HG02884 (cell line): Measurements from ENCODE around the gene MCM9.
A peak's percentile ranks its signal among the peaks of the same experiment; 100 is the strongest.

ENCODE experiments used
- ATAC-seq: cut with Tn5 transposase; IDR thresholded peaks from one replicate; pipeline ENCODE4 v1.9.1; 2021; ENCODE audit warnings: mild to moderate bottlenecking, moderate library complexity; ENCODE audit not compliant: unreplicated experiment

MCM9 gene

DNA sequence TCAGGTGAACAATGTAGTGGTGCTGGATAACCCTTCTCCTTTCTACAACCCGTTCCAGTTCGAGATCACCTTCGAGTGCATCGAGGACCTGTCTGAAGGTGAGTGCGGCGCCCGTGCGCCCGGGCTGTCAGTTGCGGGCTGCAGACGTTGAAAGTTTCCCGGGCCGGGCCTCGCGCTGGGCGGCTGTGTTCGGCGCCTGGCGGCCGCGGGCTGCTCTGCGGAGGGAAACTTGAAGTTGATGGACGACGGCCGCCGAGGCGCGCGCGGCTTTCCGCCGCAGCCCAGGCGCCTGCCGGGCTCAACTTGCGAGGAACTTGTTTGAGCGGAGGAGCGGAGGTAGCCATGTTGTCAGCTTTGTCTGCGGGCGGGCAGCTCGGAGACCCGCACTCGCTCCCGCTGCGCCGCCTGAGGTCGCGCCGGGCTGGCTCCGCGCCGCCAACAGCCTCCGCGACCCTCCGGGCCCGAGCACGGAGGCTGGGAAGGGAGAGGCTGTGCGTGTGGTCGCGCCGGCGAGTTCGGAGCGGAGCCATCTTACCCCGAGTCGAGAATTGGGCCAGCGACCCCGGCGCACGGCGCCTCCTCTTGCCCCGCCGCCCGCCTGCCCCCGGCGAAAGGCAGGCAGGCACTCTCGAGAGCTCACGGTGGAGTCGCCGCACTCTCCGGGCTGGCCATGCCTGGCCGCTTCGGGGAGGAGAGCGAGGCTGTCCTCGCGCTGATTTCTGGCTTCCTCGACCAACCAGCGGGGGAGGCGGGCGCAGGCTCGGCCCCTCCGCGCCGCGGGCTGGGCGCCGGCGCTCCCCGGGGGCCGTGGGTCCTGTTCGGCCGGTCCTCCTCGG is 40.3 kb downstream of the MCM9 start:
- peak; percentile 28 for ATAC-seq

DNA sequence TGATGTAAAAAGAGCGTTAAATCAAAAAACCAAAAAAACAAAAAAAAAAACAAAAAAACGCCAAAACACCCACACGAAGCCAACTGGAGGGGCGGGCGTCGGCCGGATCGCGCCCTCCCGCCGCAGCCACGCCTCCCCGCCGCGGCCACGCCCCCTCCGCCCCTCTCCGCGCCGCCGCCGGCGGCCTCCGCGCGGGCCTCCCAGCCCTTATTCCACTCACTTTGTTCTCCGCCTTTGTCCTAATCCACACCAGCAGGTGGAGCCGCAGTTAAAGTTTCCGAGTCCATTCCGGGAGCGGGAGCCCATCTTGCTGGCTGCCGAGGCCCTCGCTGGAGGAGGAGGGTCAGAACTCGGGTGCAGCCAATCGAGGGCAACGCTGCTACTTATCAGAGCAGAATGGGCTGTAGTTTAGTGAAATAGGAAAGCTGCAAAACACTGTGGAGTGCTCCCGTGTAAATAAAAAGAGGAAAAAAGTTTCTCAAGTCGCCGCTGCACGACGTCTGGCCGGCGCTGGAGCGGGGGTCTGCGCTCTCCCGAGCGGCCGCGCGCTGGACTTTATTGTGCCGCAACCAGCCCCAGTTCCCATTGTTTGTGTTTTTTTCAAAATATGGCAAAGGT is 41.0 kb downstream of the MCM9 start, which contains the start of gene ASF1A:
TSS of gene ASF1A (plus strand) at position 346 of the 618 bp plus-strand sequence. CDS start at position 608, 262 bp downstream.
- peak; percentile 58 for ATAC-seq

DNA sequence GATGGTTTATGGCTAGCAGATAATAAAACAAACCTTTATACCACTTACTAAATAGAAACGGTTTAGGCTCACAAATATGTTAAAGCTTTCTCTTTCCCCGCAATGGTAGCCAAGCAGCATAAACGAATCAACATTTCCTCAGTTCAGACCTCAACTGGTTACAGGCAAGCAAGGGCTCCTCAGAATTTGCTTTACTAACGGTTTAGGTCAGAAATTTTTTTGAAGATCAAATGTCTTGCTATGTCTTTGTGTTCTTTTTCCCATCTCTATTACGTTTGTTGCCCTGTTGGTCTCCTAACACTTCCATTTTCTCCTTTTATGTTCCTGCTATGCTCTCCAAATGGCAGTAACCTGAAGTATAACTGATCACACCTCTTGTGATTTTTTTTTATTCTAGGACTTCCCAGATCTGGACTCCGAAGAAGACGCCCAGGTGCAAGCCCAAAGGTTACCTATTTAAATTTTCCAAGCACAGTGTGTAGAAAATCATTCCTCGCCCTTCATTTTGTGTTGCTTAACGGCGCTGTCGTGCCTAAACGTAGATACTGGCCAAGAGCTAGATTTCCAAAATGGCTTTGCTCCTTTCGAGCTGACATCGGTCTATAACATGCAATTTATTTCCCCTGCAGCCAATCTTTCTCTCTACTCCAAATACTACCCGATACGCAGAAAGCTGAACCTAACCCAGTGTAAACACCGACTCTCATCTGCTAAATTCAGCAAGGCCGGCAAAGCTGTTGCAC is 41.7 kb downstream of the MCM9 start:
- peak; percentile 14 for ATAC-seq

DNA sequence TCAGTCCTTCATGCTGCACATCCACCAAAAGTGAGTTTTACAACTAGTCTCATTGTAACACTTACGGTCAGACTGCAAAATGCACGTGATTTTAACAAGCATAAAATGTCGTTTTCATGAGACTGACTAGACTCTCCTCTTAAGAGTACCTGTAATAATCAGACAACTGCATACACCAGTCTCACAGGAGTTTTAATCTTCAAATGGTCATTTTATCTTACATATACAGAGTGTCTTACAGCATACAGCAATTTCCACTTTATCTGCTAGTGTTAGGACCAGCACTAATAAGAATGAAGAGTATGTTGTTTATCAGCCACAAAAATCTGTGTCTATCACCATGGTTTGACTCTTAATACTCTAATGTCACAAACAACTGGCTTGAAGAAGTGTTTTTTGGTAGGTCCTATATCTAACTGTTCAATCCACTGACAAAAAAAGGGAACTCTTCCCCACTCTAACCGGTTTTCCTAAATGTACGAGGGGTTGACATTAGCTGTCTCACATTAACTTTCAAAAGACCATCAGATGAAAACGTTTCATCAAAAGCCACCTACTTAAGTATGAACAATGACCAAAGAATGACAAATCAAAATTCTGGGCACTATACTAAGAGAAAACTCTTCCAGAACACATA is 42.5 kb downstream of the MCM9 start:
- ATAC-seq = no peak

DNA sequence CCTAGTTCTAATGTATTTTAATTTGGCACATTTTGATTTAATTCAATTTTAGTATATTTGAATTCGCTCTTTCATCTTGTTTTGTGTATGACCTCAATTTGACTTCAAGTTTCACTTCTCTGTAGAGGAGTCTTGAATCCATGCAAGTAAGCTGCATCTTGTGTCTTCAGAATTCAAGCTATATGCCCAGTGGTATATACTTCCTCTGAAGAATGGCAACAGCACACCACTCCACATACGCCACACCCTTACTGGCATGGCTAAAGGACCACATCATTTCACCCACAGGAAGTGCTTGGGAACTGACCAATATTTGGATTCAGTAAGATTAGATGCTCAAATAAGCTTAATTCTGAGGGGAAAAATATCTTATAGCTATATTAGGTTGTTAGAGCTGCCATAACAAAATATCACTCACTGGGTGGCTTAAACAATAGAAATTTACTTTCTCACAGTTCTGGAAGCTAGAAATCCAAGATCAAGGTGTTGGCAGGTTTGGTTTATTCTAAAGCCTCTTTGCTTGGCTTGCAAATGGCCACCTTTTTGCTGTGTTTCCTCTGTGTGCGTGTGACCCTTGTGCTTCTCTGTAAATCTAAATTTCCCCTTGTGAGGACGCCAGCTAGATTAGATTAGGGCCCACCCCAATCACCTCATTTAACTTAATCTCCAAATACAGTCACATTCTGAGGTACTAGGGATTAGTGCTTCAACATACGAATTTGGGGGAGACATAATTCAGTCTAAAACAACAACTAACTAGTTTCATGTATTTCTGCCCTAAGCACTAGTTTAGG is 43.8 kb downstream of the MCM9 start:
- ATAC-seq = peak; percentile 17

DNA sequence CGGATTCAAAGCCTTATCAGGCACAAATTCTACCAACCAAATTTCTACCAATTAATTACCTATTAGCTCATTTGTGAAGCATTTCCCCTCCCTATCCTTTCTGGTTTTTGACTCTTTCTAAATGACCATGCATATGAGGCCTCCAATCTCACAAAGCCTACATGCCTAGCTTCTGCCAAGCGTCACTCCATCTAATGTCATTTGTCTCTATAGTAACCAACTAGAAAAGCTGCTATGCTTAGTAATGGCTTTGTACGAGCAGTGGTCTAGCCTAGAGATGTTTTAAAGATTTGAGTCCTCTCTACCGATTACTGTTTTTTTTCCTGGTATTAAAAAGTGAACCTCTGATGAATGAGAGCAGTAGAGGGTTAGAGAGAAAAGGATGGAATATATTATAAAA is 45.8 kb downstream of the MCM9 start:
- no peak for ATAC-seq

DNA sequence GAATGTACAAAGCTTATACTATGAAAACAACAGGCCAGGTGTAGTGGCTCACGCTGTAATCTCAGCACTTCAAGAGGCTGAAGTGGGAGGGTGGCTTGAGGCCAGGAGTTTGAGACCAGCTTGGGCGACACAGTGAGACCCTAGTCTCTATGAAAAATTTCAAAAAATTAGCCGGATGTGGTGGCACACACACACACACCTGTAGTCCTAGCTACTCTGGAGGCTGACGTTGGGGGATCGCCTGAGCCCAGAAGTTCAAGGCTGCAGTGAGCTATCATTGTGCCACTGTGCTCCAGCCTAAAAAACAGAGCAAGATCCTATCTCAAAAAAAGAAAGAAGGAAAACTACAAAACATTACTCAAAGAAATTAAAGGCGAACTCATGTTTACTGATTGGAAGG is 48.3 kb downstream of the MCM9 start:
- no peak for ATAC-seq

DNA sequence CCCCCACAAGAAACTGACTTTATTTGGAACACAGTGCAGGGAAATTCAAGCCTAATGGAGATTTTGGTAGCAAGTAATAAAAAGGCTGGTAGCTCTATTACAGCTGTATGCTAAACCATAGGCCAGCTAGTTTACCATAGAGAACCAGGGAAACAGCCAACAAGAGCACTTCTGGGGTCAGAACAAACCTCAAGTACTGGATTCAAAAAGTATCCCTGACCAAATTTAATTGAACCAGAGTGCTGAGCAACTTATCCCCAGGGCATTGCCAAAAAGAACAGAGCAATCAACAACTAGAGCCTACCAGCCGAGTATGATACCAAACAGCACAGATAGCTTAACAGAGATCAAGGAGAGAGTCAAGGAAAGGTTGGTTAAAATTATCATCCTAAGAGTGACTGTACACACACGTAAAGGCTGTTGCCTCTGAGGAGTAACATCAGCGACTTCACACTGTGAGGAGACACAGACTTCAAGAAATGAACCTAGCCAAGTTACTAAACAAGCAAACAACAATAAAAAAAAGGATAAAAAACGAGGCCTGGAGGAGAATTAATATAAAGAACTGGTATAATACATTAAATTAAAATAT is 52.5 kb downstream of the MCM9 start:
- ATAC-seq = no peak

DNA sequence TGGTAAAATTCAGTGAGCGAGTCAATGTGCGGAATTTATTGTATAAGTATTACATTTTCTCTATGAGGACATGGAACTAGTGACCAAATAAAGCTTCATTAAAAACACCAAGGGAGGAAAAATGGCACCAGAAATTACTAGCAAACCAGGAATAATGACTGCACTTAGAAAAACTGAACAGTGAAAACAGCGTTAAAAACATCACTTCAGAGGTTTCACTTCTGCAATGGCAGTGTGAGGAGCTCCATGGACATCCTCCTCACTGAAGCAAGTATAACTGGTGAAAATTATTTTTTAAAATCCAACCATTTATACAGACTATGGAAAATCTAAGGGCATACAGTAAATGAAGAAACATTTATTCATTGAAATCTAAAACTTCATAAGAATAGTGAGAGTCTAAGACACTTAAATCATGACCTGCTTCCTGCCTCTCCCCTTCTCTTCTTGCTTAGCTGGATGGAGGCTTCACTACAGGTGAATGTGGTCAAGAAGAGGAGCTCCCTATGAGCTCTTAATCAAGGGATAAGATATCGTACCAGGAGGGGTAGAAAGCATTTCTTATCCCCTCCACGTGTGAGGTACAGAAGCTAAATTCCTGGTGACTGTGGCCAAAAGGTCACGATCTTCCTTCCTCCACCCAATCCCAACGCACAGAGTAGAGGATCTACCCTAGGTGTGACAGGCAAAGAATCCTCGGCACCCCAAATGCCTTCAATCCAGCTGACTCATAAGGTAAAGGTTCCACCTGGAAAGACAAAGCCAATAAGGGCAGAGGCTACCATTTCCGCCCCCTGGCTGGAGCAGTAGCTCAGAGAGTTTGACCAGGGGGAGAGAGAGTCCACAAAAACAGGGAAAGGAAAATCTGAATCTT is 53.3 kb downstream of the MCM9 start:
- peak; percentile 85 for ATAC-seq

DNA sequence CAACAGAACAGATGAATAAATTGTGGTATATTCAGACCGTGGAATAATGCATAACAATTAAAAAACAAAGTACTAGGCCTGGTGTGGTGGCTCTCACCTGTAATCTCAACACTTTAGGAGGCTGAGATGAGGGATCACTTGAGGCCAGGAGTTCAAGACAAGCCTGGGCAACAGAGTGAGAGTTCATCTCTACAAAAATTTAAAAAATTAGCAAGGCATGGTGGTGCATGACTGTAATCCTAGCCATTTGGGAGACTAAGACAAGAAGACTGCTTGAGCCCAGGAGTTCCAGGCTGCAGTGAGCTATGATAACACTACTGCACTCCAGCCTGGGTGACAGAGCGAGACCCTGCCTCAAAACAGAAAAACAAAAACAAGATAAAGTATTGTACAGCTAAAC is 57.2 kb downstream of the MCM9 start:
- ATAC-seq = no peak

DNA sequence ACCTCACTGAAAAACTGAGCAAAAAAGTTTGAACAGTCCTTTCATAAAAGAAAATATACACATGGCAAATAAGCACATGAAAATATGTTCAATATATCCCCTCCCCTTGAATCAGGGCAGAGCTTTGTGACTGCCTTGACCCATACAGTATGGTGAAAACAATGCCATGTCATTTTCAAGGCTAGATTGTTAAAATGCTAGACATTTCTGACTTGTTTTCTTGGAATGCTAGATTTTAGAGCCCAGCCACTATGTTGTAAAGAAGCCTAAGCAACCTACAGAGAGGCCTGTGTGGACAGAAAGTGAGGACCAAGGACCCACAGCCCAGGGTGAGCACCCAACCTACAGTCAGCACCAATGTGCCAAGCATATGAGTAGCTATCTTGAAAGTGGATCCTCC is 58.1 kb downstream of the MCM9 start:
- ATAC-seq = no peak

DNA sequence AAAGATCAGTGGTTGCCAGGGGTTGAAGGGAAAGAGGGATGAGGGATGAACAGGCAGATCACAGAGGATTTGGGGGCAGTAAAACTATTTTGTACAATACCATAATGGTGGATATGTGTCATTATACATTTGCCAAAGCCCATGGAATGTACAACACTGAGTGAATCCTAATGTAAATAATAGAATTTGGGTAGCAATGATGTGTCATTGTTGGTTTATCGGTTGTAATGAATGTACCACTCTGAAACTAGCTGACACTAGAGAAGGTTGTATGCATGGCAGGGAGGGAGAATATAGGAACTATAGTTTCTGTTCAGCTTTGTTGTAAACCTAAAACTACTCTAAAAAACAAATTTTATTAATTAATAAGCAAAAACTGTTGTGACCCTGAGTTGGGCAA is 58.8 kb downstream of the MCM9 start:
- no peak for ATAC-seq

DNA sequence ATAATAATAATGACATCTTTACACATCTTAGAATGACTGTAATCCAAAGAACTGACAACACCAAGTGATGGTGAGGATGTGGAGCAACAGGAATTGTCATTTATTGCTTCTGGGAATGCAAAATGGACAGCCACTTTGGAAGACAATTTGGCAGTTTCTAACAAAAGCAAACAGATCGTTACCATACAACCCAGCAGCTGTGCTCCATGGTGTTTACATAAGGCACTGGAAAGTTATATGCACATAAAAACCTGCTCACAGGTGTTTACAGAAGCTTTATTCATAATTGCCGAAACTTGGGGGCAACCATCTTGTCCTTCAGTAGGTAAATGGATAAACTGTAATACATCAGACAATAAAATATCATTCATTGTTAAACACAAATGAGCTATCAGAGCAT is 59.3 kb downstream of the MCM9 start:
- no peak for ATAC-seq

DNA sequence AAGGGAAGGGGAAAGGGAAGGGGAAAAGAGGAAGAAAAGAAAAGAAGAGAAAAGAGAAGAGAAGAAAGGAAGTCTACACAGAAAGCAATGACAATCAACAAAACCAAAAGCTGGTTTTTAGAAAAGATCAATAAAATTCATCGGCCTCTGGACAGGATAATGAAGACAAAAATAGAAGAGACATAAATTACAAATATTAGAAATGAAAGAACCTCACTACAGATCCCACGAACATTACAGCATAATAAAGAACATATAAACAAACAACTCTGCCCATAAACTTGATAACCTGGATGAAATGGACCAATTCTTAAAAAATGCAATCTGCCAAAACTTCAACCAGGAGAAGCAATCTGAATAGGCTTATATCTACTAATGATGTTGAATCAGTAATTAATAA is 61.7 kb downstream of the MCM9 start:
- no peak for ATAC-seq

DNA sequence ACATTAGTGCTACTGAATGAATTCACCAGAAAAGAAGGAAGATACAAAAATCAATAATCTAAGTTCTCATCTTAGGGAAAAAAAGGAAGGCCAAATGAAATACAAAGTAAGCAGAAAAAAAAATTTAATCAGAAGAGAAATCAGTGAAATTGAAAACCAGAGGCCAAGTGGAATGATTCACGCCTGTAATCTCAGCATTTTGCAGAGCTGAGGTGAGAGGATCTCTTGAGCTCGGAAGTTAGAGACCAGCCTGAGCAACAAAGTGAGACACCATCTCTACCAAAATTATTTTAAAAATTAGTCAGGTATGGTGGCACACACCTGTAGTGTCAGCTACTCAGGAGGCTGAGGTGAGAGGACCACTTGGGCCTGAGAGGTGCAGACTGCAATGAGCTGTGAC is 62.2 kb downstream of the MCM9 start:
- ATAC-seq = no peak

DNA sequence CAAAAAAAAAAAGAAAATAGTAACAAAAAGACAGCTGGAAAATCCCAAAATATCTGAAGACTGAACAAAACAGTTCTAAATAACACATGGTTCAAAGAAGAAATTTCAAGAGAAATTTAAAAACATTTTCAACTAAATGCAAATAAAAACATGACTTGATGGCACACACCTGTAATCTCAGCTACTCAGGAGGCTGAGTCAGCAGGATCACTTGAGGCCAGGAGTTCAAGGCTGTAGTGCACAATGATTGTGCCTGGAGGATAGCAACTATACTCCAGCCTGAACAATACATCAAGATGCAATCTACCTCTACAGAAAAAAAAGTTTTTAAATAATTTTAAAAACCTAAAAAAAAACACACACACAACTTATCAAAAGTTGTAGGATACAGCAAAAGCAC is 62.6 kb downstream of the MCM9 start:
- no peak for ATAC-seq

DNA sequence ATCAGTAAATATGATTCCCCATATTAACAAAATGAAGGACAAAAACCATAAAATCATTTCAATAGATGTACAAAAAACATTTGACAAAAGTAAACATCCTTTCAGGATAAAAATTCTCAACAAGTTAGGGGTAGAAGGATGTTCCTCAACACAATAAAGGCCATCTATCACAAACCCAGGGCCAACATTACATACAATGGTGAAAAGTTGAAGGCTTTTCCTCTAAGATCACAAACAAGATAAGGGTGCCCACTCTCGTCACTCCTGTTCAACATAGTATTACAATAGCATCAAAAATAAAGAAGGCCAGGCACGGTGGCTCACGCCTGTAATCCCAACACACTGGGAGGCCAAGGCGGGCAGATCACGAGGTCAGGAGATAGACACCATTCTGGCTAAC is 63.6 kb downstream of the MCM9 start:
- no peak for ATAC-seq

DNA sequence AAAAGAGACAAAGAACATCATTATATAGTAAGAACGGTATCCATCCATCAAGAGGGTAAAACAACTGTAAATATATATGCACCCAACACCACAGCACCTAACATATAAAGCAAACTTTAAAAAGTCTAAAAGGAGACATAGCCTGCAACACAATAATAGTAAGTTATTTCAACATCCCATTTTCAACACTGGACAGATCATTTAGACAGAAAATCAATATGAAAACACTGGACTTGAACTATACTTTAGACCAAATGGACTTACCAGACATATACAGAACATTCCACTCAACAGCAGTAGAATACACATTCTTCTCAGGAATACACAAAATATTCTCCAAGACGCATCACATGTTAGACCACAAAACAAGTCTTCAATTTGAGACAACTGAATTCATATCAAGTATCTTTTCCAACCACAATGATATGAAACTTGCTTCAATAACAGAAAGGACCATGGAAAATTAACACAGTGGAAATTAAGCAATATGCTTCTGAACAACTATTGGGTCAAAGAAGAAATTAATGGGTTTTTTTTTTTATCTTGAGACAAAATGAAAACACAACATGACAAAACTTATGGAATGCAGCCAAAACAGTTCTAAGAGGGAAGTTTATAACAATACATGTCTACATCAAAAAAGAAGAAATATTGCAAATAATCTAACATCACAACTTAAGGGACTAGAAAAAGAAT is 64.9 kb downstream of the MCM9 start:
- no peak for ATAC-seq

DNA sequence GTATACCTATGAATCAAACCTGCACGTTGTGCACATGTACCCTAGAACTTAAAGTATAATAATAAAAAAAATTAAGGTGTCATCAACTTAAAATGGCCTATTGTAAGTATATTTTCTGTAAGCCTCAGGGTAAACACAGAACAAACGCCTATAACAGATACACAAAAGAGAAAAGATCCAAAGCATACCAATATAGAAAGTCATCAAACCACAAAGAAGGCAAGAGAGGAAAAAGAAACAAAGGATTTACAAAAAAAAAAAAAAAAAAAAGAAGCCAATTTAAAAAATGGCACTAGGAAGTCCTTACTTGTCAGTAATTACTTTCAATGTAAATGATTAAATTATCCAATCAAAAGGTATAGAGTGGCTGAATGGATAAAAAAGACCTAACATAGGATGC is 65.6 kb downstream of the MCM9 start:
- no peak for ATAC-seq
